ENCODE data around the gene MTREX. TPM values are rescaled to one million over a fixed set of nuclear protein-coding genes. Genes with fewer than 3 reads are reported as not detected.

The MTREX gene
- total RNA-seq, 1 donor: 73.8 TPM

GRCh38 chr5:55472642-55473041, 164.9 kb downstream of the MTREX start:
- Histone ChIP-seq H3K36me3 (ENCODE audit: insufficient read depth, low read length) (peaks cover 4% of the 10 kb centered on the region), H3K4me1 (ENCODE audit: insufficient read depth, low read length) (no peaks in the 10 kb centered on the region), H2AFZ (ENCODE audit: low read length) (no peak overlapping the region), H3K27me3 (ENCODE audit: insufficient read depth, low read length) (no peaks in the 10 kb centered on the region), H3K27ac (ENCODE audit: low read depth, low read length) (no peak overlapping the region), H3K79me2 (ENCODE audit: insufficient read depth, low read length) (no peaks in the 10 kb centered on the region), H3K4me2 (ENCODE audit: insufficient read depth, low read length) (no peak overlapping the region), H3K4me3 (ENCODE audit: insufficient read depth, low read length) (no peak overlapping the region), H3K9me3 (ENCODE audit: low read depth, low read length) (no peaks in the 10 kb centered on the region), H4K20me1 (ENCODE audit: insufficient read depth, low read length) (no peaks in the 10 kb centered on the region)
- no peak for TF ChIP-seq CTCF (IDR thresholded peaks at IDR 0.05; ENCODE audit: extremely low read depth, low read depth, low read length)
- no peak for DNase-seq (ENCODE audit: insufficient read length, low spot score, missing footprints)

Other genes starting within 250 kb of the MTREX start
- gene GZMA, start 205.3 kb upstream of the MTREX start, total RNA-seq: not detected in 2 replicates
- 143 and 158 TPM in 2 replicates for gene GPX8, start 147.8 kb upstream of the MTREX start, total RNA-seq
- gene CDC20B, start 134.8 kb upstream of the MTREX start, total RNA-seq: not detected in 2 replicates
- gene MCIDAS, start 80.7 kb upstream of the MTREX start, total RNA-seq: under 0.01 and 0.29 TPM in 2 replicates
- gene CCNO, start 74.4 kb upstream of the MTREX start, total RNA-seq: 1.4 and 2.1 TPM in 2 replicates
- 36.8 and 38.4 TPM in 2 replicates for gene DHX29, start 295 bp upstream of the MTREX start, total RNA-seq
- gene PLPP1, start 227.0 kb downstream of the MTREX start, total RNA-seq: 53.0 and 69.8 TPM in 2 replicates

All from osteoblast (primary cell).